ENCODE measurements around the gene PIP5K1B. TPM values are rescaled to one million over a fixed set of nuclear protein-coding genes. Genes with fewer than 3 reads are reported as not detected.
"Not testable (repeated sequence)": the region's sequence is repeated elsewhere in the genome, so short reads cannot be mapped to it uniquely, and the experiment has no call there.

PIP5K1B gene
- total RNA-seq, 2 donors from 2014 or later = 18.4 to 44.8 TPM

GRCh38 chr9:69045821-69046220, 340.8 kb downstream of the PIP5K1B start:
- no peak for TF ChIP-seq CTCF (IDR thresholded peaks at IDR 0.05)
- Histone ChIP-seq H3K27me3 (no peaks in the 10 kb centered on the region), H3K36me3 (peaks cover 24% of the 10 kb centered on the region), H3K4me1 (peaks cover 0 to 31% of the 10 kb centered on the region in 2 donors), H3K27ac (no peak overlapping the region), H3K4me3 (no peak overlapping the region), H3K9me3 (no peaks in the 10 kb centered on the region)
- no peak for DNase-seq (ENCODE audit: low spot score)

- no peaks in the 10 kb centered on the region for H3K9me3 ChIP-seq
- peaks cover 24% of the 10 kb centered on the region for H3K36me3 ChIP-seq
- no peak overlapping the region for H3K4me3 ChIP-seq
- no peak for TF ChIP-seq CTCF (IDR thresholded peaks at IDR 0.05)
- H3K4me1 ChIP-seq = peaks cover 0 to 31% of the 10 kb centered on the region in 2 donors
- H3K27me3 ChIP-seq = no peaks in the 10 kb centered on the region
- no peak overlapping the region for H3K27ac ChIP-seq
- no peak for DNase-seq (ENCODE audit: low spot score)
Observed at GRCh38 chr9:69046723-69047122, 341.7 kb downstream of the PIP5K1B start.

GRCh38 chr9:69047371-69047770, 342.3 kb downstream of the PIP5K1B start:
- Histone ChIP-seq H3K27me3 (no peaks in the 10 kb centered on the region), H3K27ac (no peak overlapping the region), H3K4me1 (peaks cover 0 to 31% of the 10 kb centered on the region in 2 donors), H3K4me3 (no peak overlapping the region), H3K9me3 (no peaks in the 10 kb centered on the region), H3K36me3 (peaks cover 24% of the 10 kb centered on the region)
- TF ChIP-seq CTCF (IDR thresholded peaks at IDR 0.05) = no peak
- DNase-seq (ENCODE audit: low spot score) = no peak

- DNase-seq (ENCODE audit: low spot score) = no peak
- no peak overlapping the region for H3K4me3 ChIP-seq
- H3K36me3 ChIP-seq = peaks cover 32% of the 10 kb centered on the region
- H3K27ac ChIP-seq = no peak overlapping the region
- peaks cover 0 to 28% of the 10 kb centered on the region in 2 donors for H3K4me1 ChIP-seq
- no peaks in the 10 kb centered on the region for H3K9me3 ChIP-seq
- no peaks in the 10 kb centered on the region for H3K27me3 ChIP-seq
- TF ChIP-seq CTCF (IDR thresholded peaks at IDR 0.05) = no peak
Observed at GRCh38 chr9:69049094-69049493, 344.1 kb downstream of the PIP5K1B start.

- not testable (repeated sequence) for H3K9me3 ChIP-seq; H3K4me3 ChIP-seq; H3K27ac ChIP-seq; DNase-seq (ENCODE audit: low spot score); H3K27me3 ChIP-seq
- Histone ChIP-seq H3K4me1 (peaks cover 0 to 20% of the 10 kb centered on the region in 2 donors), H3K36me3 (peaks cover 38% of the 10 kb centered on the region)
Observed at GRCh38 chr9:69050936-69051335, 345.9 kb downstream of the PIP5K1B start.

GRCh38 chr9:69054989-69055388, 349.9 kb downstream of the PIP5K1B start:
- Histone ChIP-seq H3K36me3 (peaks cover 13% of the 10 kb centered on the region), H3K4me3 (no peak overlapping the region), H3K9me3 (no peaks in the 10 kb centered on the region), H3K27ac (no peak overlapping the region), H3K27me3 (no peaks in the 10 kb centered on the region), H3K4me1 (peaks cover 0 to 8% of the 10 kb centered on the region in 2 donors)
- no peak for DNase-seq (ENCODE audit: low spot score)
- no peak for TF ChIP-seq CTCF (IDR thresholded peaks at IDR 0.05)
